HepG2 (cell line): ENCODE measurements around the gene RAB42.

Source experiments
- BRF2 ChIP-seq: sonication (generic); formaldehyde crosslinking; IDR thresholded peaks from 2 replicates; pipeline ENCODE4 v1.8.1; 2022; ENCODE audit warnings: mild to moderate bottlenecking, missing genetic modification reagents
- CTCF ChIP-seq: sonication (generic); formaldehyde crosslinking; IDR thresholded peaks from 2 replicates; pipeline ENCODE4 v1.5.0; 2020; ENCODE audit warnings: mild to moderate bottlenecking, missing genetic modification reagents, moderate library complexity
- EP300 ChIP-seq, 3 experiments: sonication (generic) in 1 of 3; formaldehyde crosslinking in 1 of 3; IDR thresholded peaks; 2 replicates each; pipeline versions ENCODE4 v1.5.1 to v1.6.1; 2011 to 2020; ENCODE audit warnings: low read depth in 2 of 3, low read length in 2 of 3, borderline replicate concordance in 1 of 3, improper control_type of control experiment in 1 of 3, mild to moderate bottlenecking in 1 of 3, missing genetic modification reagents in 1 of 3, moderate library complexity in 1 of 3
- HDAC2 ChIP-seq: sonication (generic); formaldehyde crosslinking; IDR thresholded peaks from 2 replicates; pipeline ENCODE4 v1.4.0; 2020; ENCODE audit warnings: missing genetic modification reagents
- HOXA5 ChIP-seq: sonication (generic); formaldehyde crosslinking; IDR thresholded peaks from 2 replicates; pipeline ENCODE4 v1.4.0; 2020; ENCODE audit warnings: missing genetic modification reagents
- JUNB ChIP-seq: sonication (generic); formaldehyde crosslinking; IDR thresholded peaks from 2 replicates; pipeline ENCODE4 v1.8.0; 2022; ENCODE audit warnings: missing genetic modification reagents, mild to moderate bottlenecking, borderline replicate concordance
- MAX ChIP-seq: IDR thresholded peaks from 2 replicates; pipeline ENCODE4 v1.6.1; 2012; ENCODE audit warnings: inconsistent platforms
- MLLT10 ChIP-seq: sonication (generic); formaldehyde crosslinking; IDR thresholded peaks from 2 replicates; pipeline ENCODE4 v1.4.0; 2020; ENCODE audit warnings: missing genetic modification reagents
- POLR2A ChIP-seq, 2 experiments: IDR thresholded peaks; 2 replicates each; pipeline ENCODE4 v1.6.1; 2011; ENCODE audit warnings: low read depth in 2 of 2, low read length in 2 of 2, mild to moderate bottlenecking in 1 of 2, moderate library complexity in 1 of 2; ENCODE audit not compliant: insufficient read depth in 1 of 2
- RAD21 ChIP-seq: fragments of 450-650 bp; formaldehyde crosslinking; IDR thresholded peaks from 2 replicates; pipeline ENCODE4 v1.5.0; 2020; ENCODE audit warnings: mild to moderate bottlenecking
- SAFB2 ChIP-seq: sonication (generic); formaldehyde crosslinking; IDR thresholded peaks from 2 replicates; pipeline ENCODE4 v1.5.1; 2020; ENCODE audit warnings: missing genetic modification reagents, low read depth, mild to moderate bottlenecking, borderline replicate concordance
- SCMH1 ChIP-seq: sonication (generic); formaldehyde crosslinking; IDR thresholded peaks from 2 replicates; pipeline ENCODE4 v1.9.0; 2021; ENCODE audit warnings: missing genetic modification reagents, mild to moderate bottlenecking, borderline replicate concordance
- ZNF282 ChIP-seq: fragments of 450-650 bp; IDR thresholded peaks from 2 replicates; pipeline ENCODE4 v1.6.1; 2018; ENCODE audit not compliant: partially characterized antibody
- TF ChIP-seq, protein P1 (sequence below): sonication (generic); formaldehyde crosslinking; IDR thresholded peaks from 2 replicates; pipeline ENCODE4 v1.4.0; 2020; ENCODE audit warnings: missing genetic modification reagents

DNA sequence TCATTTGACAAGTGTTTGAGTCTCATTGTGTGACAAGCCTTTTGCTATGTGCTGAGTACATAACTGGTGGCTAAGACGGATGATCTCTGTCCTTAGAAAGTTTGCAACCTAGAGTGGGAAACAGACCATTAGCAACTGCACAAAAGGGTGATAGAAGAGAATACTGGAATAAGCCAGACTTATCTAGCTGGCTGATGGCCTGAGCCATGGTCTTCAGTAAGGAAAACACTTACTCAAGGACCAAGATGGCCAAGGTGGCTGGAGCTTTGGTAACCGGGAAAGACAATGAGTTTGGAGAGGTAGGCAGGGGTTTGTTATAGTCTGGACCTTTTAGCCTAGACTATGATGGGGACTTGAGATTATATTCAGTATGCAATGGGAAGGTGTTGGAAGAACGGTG, 52.4 kb downstream of the RAB42 start:
- no peak for TF ChIP-seq ZNF282
- TF ChIP-seq SAFB2 (CRISPR knock-in tag): no peak
- TF ChIP-seq JUNB (CRISPR knock-in tag): no peak
- TF ChIP-seq, protein P1, sequence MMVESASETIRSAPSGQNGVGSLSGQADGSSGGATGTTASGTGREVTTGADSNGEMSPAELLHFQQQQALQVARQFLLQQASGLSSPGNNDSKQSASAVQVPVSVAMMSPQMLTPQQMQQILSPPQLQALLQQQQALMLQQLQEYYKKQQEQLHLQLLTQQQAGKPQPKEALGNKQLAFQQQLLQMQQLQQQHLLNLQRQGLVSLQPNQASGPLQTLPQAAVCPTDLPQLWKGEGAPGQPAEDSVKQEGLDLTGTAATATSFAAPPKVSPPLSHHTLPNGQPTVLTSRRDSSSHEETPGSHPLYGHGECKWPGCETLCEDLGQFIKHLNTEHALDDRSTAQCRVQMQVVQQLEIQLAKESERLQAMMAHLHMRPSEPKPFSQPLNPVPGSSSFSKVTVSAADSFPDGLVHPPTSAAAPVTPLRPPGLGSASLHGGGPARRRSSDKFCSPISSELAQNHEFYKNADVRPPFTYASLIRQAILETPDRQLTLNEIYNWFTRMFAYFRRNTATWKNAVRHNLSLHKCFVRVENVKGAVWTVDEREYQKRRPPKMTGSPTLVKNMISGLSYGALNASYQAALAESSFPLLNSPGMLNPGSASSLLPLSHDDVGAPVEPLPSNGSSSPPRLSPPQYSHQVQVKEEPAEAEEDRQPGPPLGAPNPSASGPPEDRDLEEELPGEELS (CRISPR knock-in tag): no peak
- TF ChIP-seq BRF2 (CRISPR knock-in tag): no peak
- no peak for TF ChIP-seq POLR2A (IDR thresholded peaks at IDR 0.05; ENCODE audit: insufficient read depth in 1 of 2, low read depth in 2 of 2, low read length in 2 of 2)
- TF ChIP-seq MLLT10 (CRISPR knock-in tag): no peak
- TF ChIP-seq SCMH1 (CRISPR knock-in tag): no peak
- TF ChIP-seq RAD21 (CRISPR knock-in tag): no peak
- no peak for TF ChIP-seq EP300 (IDR thresholded peaks at IDR 0.05; ENCODE audit: low read depth in 2 of 2, low read length in 2 of 2)
- no peak for TF ChIP-seq EP300 (CRISPR knock-in tag; IDR thresholded peaks at IDR 0.05; ENCODE audit: borderline replicate concordance)
- no peak for TF ChIP-seq HOXA5 (CRISPR knock-in tag)
- TF ChIP-seq HDAC2 (CRISPR knock-in tag): no peak
- no peak for TF ChIP-seq CTCF
- TF ChIP-seq MAX: no peak
